Vagina (tissue), 2 donors: ENCODE measurements around the gene SLC6A1.

Experiments
- CTCF ChIP-seq, 3 experiments: fragments of 450-650 bp in 2 of 3; fragments of 200-600 bp in 1 of 3; sonication (generic) in 1 of 3; IDR thresholded peaks; one replicate each; pipeline ENCODE4 v1.5.1; 2017 to 2019; ENCODE audit warnings: antibody characterized with exemption in 3 of 3, mild to moderate bottlenecking in 2 of 3, moderate library complexity in 2 of 3
- POLR2AphosphoS5 ChIP-seq, 2 donors: sonication (generic); formaldehyde crosslinking; IDR thresholded peaks; one replicate each; pipeline ENCODE4 v1.9.0; 2017; ENCODE audit warnings: antibody characterized with exemption in 2 of 2, mild to moderate bottlenecking in 2 of 2, low read depth in 1 of 2; ENCODE audit not compliant: insufficient read depth in 1 of 2

GRCh38 chr3:11088831-11089230 lies 96.3 kb downstream of the SLC6A1 start:
- TF ChIP-seq CTCF (IDR thresholded peaks at IDR 0.05) (no peak), POLR2AphosphoS5 (IDR thresholded peaks at IDR 0.05; ENCODE audit: insufficient read depth in 1 of 2, low read depth in 1 of 2) (no peak)
